ENCODE measurements around the gene SNIP1. TPM values are rescaled to one million over a fixed set of nuclear protein-coding genes. Genes with fewer than 3 reads are reported as not detected.
"Not testable (repeated sequence)": the region's sequence is repeated elsewhere in the genome, so short reads cannot be mapped to it uniquely, and the experiment has no call there.

The SNIP1 gene
- total RNA-seq, 1 donor from 2014 or later, result 34.7 TPM

GRCh38 chr1:37596182-37596667 is 42.1 kb upstream of the SNIP1 start:
- no peak for ATAC-seq (ENCODE audit: low read depth)
- ChIA-PET CTCF (interaction anchor here (1.8 kb wide), 1 partner anchor 86 kb away, joined by 11 read pairs; no protein-coding TSS in a partner anchor), POLR2A (interaction anchor here (1.0 to 2.6 kb wide), 6 partner anchors 81 to 263 kb away, joined by 3 to 13 read pairs (median 6); partner anchors contain the start of genes MEAF6 and MTF1)
- Mint-ChIP-seq H3K9me3 (no peaks in the 10 kb centered on the region), H3K27me3 (peaks cover 5% of the 10 kb centered on the region), H3K4me3 (peak overlapping the region; percentile 99), H3K4me1 (peaks cover 30% of the 10 kb centered on the region), H3K27ac (peak overlapping the region; percentile 96), H3K36me3 (ENCODE audit: low read depth) (peaks cover 28% of the 10 kb centered on the region)
- TF ChIP-seq, protein P1, sequence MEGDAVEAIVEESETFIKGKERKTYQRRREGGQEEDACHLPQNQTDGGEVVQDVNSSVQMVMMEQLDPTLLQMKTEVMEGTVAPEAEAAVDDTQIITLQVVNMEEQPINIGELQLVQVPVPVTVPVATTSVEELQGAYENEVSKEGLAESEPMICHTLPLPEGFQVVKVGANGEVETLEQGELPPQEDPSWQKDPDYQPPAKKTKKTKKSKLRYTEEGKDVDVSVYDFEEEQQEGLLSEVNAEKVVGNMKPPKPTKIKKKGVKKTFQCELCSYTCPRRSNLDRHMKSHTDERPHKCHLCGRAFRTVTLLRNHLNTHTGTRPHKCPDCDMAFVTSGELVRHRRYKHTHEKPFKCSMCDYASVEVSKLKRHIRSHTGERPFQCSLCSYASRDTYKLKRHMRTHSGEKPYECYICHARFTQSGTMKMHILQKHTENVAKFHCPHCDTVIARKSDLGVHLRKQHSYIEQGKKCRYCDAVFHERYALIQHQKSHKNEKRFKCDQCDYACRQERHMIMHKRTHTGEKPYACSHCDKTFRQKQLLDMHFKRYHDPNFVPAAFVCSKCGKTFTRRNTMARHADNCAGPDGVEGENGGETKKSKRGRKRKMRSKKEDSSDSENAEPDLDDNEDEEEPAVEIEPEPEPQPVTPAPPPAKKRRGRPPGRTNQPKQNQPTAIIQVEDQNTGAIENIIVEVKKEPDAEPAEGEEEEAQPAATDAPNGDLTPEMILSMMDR (IDR thresholded peaks at IDR 0.05), result no peak
- intact Hi-C loops (cut with micrococcal nuclease), result loop anchor here (5.0 to 10.0 kb wide), 4 partner anchors 119 to 1134 kb away; partner anchors contain the start of genes C1orf122, MRPS15, SF3A3 and YRDC
- no peak for DNase-seq

DNA sequence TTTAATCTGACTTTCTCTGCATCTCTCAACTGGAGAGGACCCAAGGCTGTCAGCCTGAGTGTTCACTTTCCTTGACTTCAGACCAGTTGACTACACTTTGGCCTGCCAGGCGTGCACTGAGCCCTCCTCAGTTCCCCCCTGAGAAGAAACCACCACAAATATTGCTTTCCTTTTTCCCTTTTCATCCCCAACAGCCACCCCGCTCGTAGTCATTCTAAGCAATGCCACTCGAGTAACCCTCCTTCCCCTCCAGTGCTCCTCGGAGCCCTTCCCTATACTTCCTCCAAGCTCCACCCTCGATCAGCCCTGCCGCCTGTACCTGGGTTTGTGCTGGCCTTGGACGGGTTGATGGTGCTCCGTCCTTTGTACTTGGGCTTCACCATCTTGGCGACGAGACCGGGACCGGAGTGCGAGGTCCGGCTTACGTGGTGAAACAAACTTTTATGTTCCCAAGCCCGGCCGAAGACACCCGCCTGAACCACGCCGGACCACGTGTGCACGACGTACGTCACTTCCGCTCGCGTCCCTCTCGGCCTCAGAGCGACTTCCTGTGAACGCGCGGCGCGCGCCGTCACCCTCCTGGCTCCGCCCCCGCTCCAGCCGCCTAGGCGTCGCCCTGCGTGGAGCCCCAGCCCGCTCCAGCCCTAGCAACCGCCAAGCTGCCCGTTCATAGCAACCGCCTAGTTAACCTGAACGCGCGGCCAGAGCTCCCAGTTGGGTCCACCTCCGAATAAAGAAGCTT is 41.5 kb upstream of the SNIP1 start, which contains the start of gene GNL2:
TSS of gene GNL2 (minus strand) at position 498 of the 742 bp plus-strand sequence. CDS start at position 383, 115 bp downstream.
- intact Hi-C loops (cut with micrococcal nuclease), result loop anchor here (1.0 to 10.0 kb wide), 9 partner anchors 41 to 1133 kb away; partner anchors contain the start of genes C1orf122, CDCA8, MEAF6 and MRPS15
- peak; percentile 98 for DNase-seq
- no peaks in the 10 kb centered on the region for H3K9me3 Mint-ChIP-seq
- TF ChIP-seq, protein P1 (IDR thresholded peaks at IDR 0.05), result no peak
- peak within 1 kb of the TSS; percentile 96 for H3K27ac Mint-ChIP-seq
- H3K4me3 Mint-ChIP-seq, result peak within 1 kb of the TSS; percentile 99
- POLR2A ChIA-PET, result interaction anchor here (1.0 to 2.6 kb wide), 6 partner anchors 81 to 264 kb away, joined by 3 to 13 read pairs (median 6); partner anchors contain the start of genes MEAF6 and MTF1
- CTCF ChIA-PET, result interaction anchor here (1.0 to 1.8 kb wide), 2 partner anchors 87 to 161 kb away, joined by 3 to 11 read pairs; no protein-coding TSS in a partner anchor
- H3K36me3 Mint-ChIP-seq (ENCODE audit: low read depth), result peaks cover 34% of the 10 kb centered on the region
- peaks cover 30% of the 10 kb centered on the region for H3K4me1 Mint-ChIP-seq
- H3K27me3 Mint-ChIP-seq, result peaks cover 3% of the 10 kb centered on the region
- ATAC-seq (ENCODE audit: low read depth), result peak; percentile 98

GRCh38 chr1:37593726-37594125 is 39.6 kb upstream of the SNIP1 start:
- ChIA-PET CTCF (interaction anchor here (0.8 kb wide), 1 partner anchor 88 kb away, joined by 4 read pairs; no protein-coding TSS in a partner anchor), POLR2A (interaction anchor here (2.6 kb wide), 1 partner anchor 96 kb away, joined by 13 read pairs; a partner anchor contains a TSS)
- peaks cover 3% of the 10 kb centered on the region for H3K27me3 Mint-ChIP-seq
- TF ChIP-seq, protein P1 (IDR thresholded peaks at IDR 0.05), result no peak
- DNase-seq, result no peak
- H3K4me3 Mint-ChIP-seq, result peak overlapping the region; percentile 7
- peaks cover 46% of the 10 kb centered on the region for H3K36me3 Mint-ChIP-seq (ENCODE audit: low read depth)
- no peak overlapping the region for H3K27ac Mint-ChIP-seq
- intact Hi-C loops (cut with micrococcal nuclease), result loop anchor here (2.0 to 10.0 kb wide), 2 partner anchors 89 to 401 kb away; partner anchors contain the start of gene SF3A3
- ATAC-seq (ENCODE audit: low read depth), result no peak
- no peaks in the 10 kb centered on the region for H3K9me3 Mint-ChIP-seq
- peaks cover 30% of the 10 kb centered on the region for H3K4me1 Mint-ChIP-seq

DNA sequence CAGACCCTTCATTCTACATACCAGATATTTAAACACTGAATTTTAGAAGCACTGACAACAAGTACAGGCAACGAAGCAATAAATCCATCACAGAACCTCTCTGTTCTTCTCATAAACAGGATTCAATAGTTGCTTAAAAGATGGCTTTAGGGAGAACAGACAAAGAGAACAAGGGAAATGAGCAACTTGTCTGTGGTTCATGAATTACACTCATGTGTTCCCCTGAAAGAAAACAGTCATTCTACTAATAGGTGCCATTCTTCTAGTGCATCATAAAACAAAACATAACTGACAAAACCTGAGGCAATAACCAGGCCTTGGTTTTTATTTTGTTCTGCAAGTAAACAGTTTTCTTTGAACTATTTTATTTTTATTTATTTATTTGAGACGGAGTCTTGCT is 34.8 kb upstream of the SNIP1 start:
- DNase-seq, result no peak
- no peak overlapping the region for H3K4me3 Mint-ChIP-seq
- peaks cover 8% of the 10 kb centered on the region for H3K4me1 Mint-ChIP-seq
- peaks cover 78% of the 10 kb centered on the region for H3K36me3 Mint-ChIP-seq (ENCODE audit: low read depth)
- intact Hi-C loops (cut with micrococcal nuclease), result no loop called here
- H3K9me3 Mint-ChIP-seq, result no peaks in the 10 kb centered on the region
- POLR2A ChIA-PET, result no interaction called here
- no peaks in the 10 kb centered on the region for H3K27me3 Mint-ChIP-seq
- CTCF ChIA-PET, result no interaction called here
- no peak for ATAC-seq (ENCODE audit: low read depth)
- TF ChIP-seq, protein P1 (IDR thresholded peaks at IDR 0.05), result no peak
- H3K27ac Mint-ChIP-seq, result no peak overlapping the region

DNA sequence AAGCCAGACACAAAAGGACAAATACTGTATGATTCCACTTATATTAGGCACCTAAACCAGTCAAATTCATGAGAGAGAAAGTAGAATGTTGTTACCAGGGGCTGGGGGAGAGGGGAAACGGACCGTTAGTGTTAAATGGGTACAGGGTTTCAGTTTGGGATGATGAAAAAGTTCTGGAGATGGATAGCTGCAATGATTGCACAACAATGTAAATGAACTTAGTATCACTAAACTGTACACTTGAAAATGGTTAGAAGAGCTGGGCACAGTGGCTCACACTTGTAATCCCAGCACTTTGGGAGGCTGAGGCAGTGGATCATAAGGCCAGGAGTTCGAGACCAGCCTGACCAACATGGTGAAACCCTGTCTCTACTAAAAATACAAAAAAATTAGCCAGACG is 30.5 kb upstream of the SNIP1 start:
- H3K4me1 Mint-ChIP-seq; ATAC-seq (ENCODE audit: low read depth); CTCF ChIA-PET; H3K4me3 Mint-ChIP-seq; intact Hi-C loops (cut with micrococcal nuclease); POLR2A ChIA-PET; H3K9me3 Mint-ChIP-seq; H3K27ac Mint-ChIP-seq; H3K27me3 Mint-ChIP-seq; DNase-seq: not testable (repeated sequence)
- peaks cover 80% of the 10 kb centered on the region for H3K36me3 Mint-ChIP-seq (ENCODE audit: low read depth)

Data from activated B cell treated with CpG ODN at 0.5 μM for 24 hours (primary cell).